Posterior vena cava (tissue), 2 donors: ENCODE results near the gene BRI3. TPM values are rescaled to one million over a fixed set of nuclear protein-coding genes. Genes with fewer than 3 reads are reported as not detected.
"Not testable (repeated sequence)": the region's sequence is repeated elsewhere in the genome, so short reads cannot be mapped to it uniquely, and the experiment has no call there.

Experiments used
- DNase-seq: peaks from one replicate; pipeline ENCODE4 v3.0.0-alpha.2; 2020; ENCODE audit warnings: low spot score
- intact Hi-C, 2 donors: fragments of 100-400 bp; cut with DNase I; formaldehyde crosslinking; loops; one replicate each; pipeline versions ENCODE4 v1.14.1 to v1.14.2; 2022 to 2023
- total RNA-seq, 2 donors: library from RNA; stranded (reverse); fragmentation: NEBNext Ultra II Directional; extraction: Animal tissue kit (Norgen Biotek cat#: 25700); gene quantifications; one replicate each; pipeline ENCODE4 v1.2.1, GENCODE V29; 2021
- donor health status: DM: yes; HTN: yes; CAD: no.
- donor health status: DM: yes; HTN: yes; CAD: no.

The BRI3 gene
- total RNA-seq, 2 donors from 2014 or later: 183 to 193 TPM

- no peak for DNase-seq
- intact Hi-C loops: no loop called here
Observed at GRCh38 chr7:98301693-98302470, 20.4 kb downstream of the BRI3 start.

GRCh38 chr7:98303176-98303865, 21.8 kb downstream of the BRI3 start:
- DNase-seq: no peak
- intact Hi-C loops: no loop called here

- intact Hi-C loops: no loop called here
- DNase-seq: no peak
Observed at GRCh38 chr7:98303906-98304305, 22.4 kb downstream of the BRI3 start.

- DNase-seq: no peak
- intact Hi-C loops: no loop called here
Observed at GRCh38 chr7:98305951-98306535, 24.6 kb downstream of the BRI3 start.

GRCh38 chr7:98307971-98308466, 26.5 kb downstream of the BRI3 start:
- no peak for DNase-seq
- intact Hi-C loops: no loop called here

- intact Hi-C loops: no loop called here
- DNase-seq: no peak
Observed at GRCh38 chr7:98309566-98309965, 28.1 kb downstream of the BRI3 start.

- intact Hi-C loops: no loop called here
- no peak for DNase-seq
Observed at GRCh38 chr7:98312201-98312600, 30.7 kb downstream of the BRI3 start.

GRCh38 chr7:98314469-98314868, 33.0 kb downstream of the BRI3 start:
- DNase-seq: no peak
- intact Hi-C loops: no loop called here

- no peak for DNase-seq
Observed at GRCh38 chr7:98315318-98315993, 34.0 kb downstream of the BRI3 start.

GRCh38 chr7:98315994-98316527, 34.6 kb downstream of the BRI3 start:
- DNase-seq: peak; percentile 22

More at GRCh38 chr7:98315318-98315993, 34.0 kb downstream of the BRI3 start:
- intact Hi-C loops: no loop called here

GRCh38 chr7:98317366-98318040, 36.0 kb downstream of the BRI3 start:
- intact Hi-C loops: no loop called here
- DNase-seq: peak; percentile 58

More at GRCh38 chr7:98315994-98316527, 34.6 kb downstream of the BRI3 start:
- intact Hi-C loops: not testable (repeated sequence)

GRCh38 chr7:98319176-98319575, 37.7 kb downstream of the BRI3 start:
- intact Hi-C loops: no loop called here
- peak; percentile 34 for DNase-seq

GRCh38 chr7:98321301-98321700, 39.8 kb downstream of the BRI3 start:
- no peak for DNase-seq

GRCh38 chr7:98322331-98323270, 41.1 kb downstream of the BRI3 start:
- intact Hi-C loops: no loop called here
- no peak for DNase-seq

More at GRCh38 chr7:98321301-98321700, 39.8 kb downstream of the BRI3 start:
- intact Hi-C loops: no loop called here

GRCh38 chr7:98323597-98324322, 42.3 kb downstream of the BRI3 start:
- intact Hi-C loops: no loop called here

GRCh38 chr7:98324782-98325181, 43.3 kb downstream of the BRI3 start:
- DNase-seq: no peak
- intact Hi-C loops: no loop called here

More at GRCh38 chr7:98323597-98324322, 42.3 kb downstream of the BRI3 start:
- no peak for DNase-seq
